IPS-20b (cell line): Measurements from ENCODE around the gene DIP2B.
A peak's percentile ranks its signal among the peaks of the same experiment; 100 is the strongest.

Source experiments
- H3K27ac ChIP-seq: one replicate; pipeline ENCODE4 v1.5.1; 2013; ENCODE audit warnings: low read length
- H3K27me3 ChIP-seq: 2 replicates; pipeline ENCODE4 v1.6.1; 2013; ENCODE audit warnings: mild to moderate bottlenecking, low read length, inconsistent platforms; ENCODE audit not compliant: insufficient read depth
- H3K36me3 ChIP-seq: 2 replicates; pipeline ENCODE4 v1.6.1; 2013; ENCODE audit warnings: low read depth, mild to moderate bottlenecking, inconsistent platforms, low read length, moderate library complexity; ENCODE audit not compliant: insufficient read depth
- H3K4me1 ChIP-seq: 2 replicates; pipeline ENCODE4 v1.6.1; 2013; ENCODE audit warnings: mild to moderate bottlenecking, control low read depth, inconsistent platforms, low read length, moderate library complexity; ENCODE audit not compliant: insufficient read depth
- H3K4me3 ChIP-seq: 2 replicates; pipeline ENCODE4 v1.5.1; 2013; ENCODE audit warnings: mild to moderate bottlenecking, low read length, inconsistent platforms
- H3K9ac ChIP-seq: 2 replicates; pipeline ENCODE4 v1.6.1; 2013; ENCODE audit warnings: low read depth, mild to moderate bottlenecking, inconsistent platforms, low read length, moderate library complexity
- H3K9me3 ChIP-seq: 2 replicates; pipeline ENCODE4 v1.6.1; 2013; ENCODE audit warnings: mild to moderate bottlenecking, low read depth, low read length, inconsistent platforms; ENCODE audit not compliant: insufficient read depth

The DIP2B gene

GRCh38 chr12:50620978-50621360 is 116.2 kb downstream of the DIP2B start:
- Histone ChIP-seq H3K4me1 (peaks cover 52% of the 10 kb centered on the region), H3K36me3 (no peaks in the 10 kb centered on the region), H3K27ac (no peak overlapping the region), H3K4me3 (no peak overlapping the region), H3K9me3 (no peaks in the 10 kb centered on the region), H3K9ac (peak overlapping the region; percentile 3; the same call in 1 of the 2 replicates), H3K27me3 (no peaks in the 10 kb centered on the region)

- peak overlapping the region; percentile 51; the same call in 1 of the 2 replicates for H3K9ac ChIP-seq
- H3K4me3 ChIP-seq: peak overlapping the region; percentile 42; the same call in 1 of the 2 replicates
Measured at GRCh38 chr12:50621399-50622300, 116.9 kb downstream of the DIP2B start.

GRCh38 chr12:50625029-50625925 is 120.5 kb downstream of the DIP2B start:
- H3K4me1 ChIP-seq: peaks cover 40% of the 10 kb centered on the region
- H3K27ac ChIP-seq: no peak overlapping the region
- H3K27me3 ChIP-seq: no peaks in the 10 kb centered on the region
- peaks cover 18% of the 10 kb centered on the region for H3K36me3 ChIP-seq
- peak overlapping the region; percentile 11; the same call in 1 of the 2 replicates for H3K9ac ChIP-seq
- H3K9me3 ChIP-seq: no peaks in the 10 kb centered on the region
- H3K4me3 ChIP-seq: no peak overlapping the region

More at GRCh38 chr12:50621399-50622300, 116.9 kb downstream of the DIP2B start:
- H3K27ac ChIP-seq: no peak overlapping the region
- H3K4me1 ChIP-seq: peaks cover 52% of the 10 kb centered on the region
- H3K36me3 ChIP-seq: no peaks in the 10 kb centered on the region
- no peaks in the 10 kb centered on the region for H3K27me3 ChIP-seq
- no peaks in the 10 kb centered on the region for H3K9me3 ChIP-seq

- no peaks in the 10 kb centered on the region for H3K9me3 ChIP-seq
- no peak overlapping the region for H3K4me3 ChIP-seq
- peaks cover 33% of the 10 kb centered on the region for H3K4me1 ChIP-seq
- H3K9ac ChIP-seq: no peak overlapping the region; the same call in 1 of the 2 replicates
- no peak overlapping the region for H3K27ac ChIP-seq
- H3K27me3 ChIP-seq: no peaks in the 10 kb centered on the region
- peaks cover 18% of the 10 kb centered on the region for H3K36me3 ChIP-seq
Measured at GRCh38 chr12:50626026-50626425, 121.2 kb downstream of the DIP2B start.

DNA sequence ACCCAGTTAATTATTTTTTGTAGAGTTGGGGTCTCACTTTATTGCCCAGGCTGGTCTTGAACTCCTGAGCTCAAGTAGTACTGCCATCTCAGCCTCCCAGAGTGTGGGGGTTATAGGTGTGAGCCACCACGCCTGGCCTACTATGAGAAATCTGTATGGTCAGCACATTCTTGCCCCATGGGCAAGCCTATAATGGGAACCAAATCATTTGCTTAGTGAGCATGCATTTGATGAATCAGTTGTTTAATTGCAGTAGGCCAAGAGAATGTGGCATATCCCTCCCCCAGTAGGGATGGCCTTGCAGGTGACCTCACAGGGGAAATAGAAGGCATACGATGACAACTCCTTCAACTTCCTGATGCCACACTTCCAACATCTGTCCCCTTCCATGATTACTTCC is 122.7 kb downstream of the DIP2B start:
- Histone ChIP-seq H3K27ac (no peak overlapping the region), H3K9ac (no peak overlapping the region), H3K9me3 (no peaks in the 10 kb centered on the region), H3K27me3 (no peaks in the 10 kb centered on the region), H3K4me3 (no peak overlapping the region), H3K36me3 (peaks cover 18% of the 10 kb centered on the region), H3K4me1 (peaks cover 20% of the 10 kb centered on the region)

GRCh38 chr12:50628394-50628793 is 123.6 kb downstream of the DIP2B start:
- Histone ChIP-seq H3K27me3 (no peaks in the 10 kb centered on the region), H3K27ac (no peak overlapping the region), H3K4me3 (no peak overlapping the region), H3K9ac (no peak overlapping the region), H3K36me3 (peaks cover 18% of the 10 kb centered on the region), H3K4me1 (peaks cover 20% of the 10 kb centered on the region), H3K9me3 (no peaks in the 10 kb centered on the region)

- H3K9me3 ChIP-seq: no peaks in the 10 kb centered on the region
- no peak overlapping the region for H3K27ac ChIP-seq
- 0 out of 2 replicates have a peak, but pooled peaks cover 3% of the 10 kb centered on the region for H3K4me1 ChIP-seq
- 0 out of 2 replicates have a peak, but pooled peaks cover 6% of the 10 kb centered on the region for H3K36me3 ChIP-seq
- H3K4me3 ChIP-seq: no peak overlapping the region
- H3K27me3 ChIP-seq: no peaks in the 10 kb centered on the region
- H3K9ac ChIP-seq: no peak overlapping the region
Measured at GRCh38 chr12:50633955-50634354, 129.2 kb downstream of the DIP2B start.

- H3K27ac ChIP-seq: no peak overlapping the region
- 0 out of 2 replicates have a peak, but pooled peaks cover 3% of the 10 kb centered on the region for H3K4me1 ChIP-seq
- no peaks in the 10 kb centered on the region for H3K27me3 ChIP-seq
- H3K36me3 ChIP-seq: 0 out of 2 replicates have a peak, but pooled peaks cover 2% of the 10 kb centered on the region
- H3K9ac ChIP-seq: no peak overlapping the region
- H3K9me3 ChIP-seq: no peaks in the 10 kb centered on the region
- no peak overlapping the region for H3K4me3 ChIP-seq
Measured at GRCh38 chr12:50634379-50634778, 129.6 kb downstream of the DIP2B start.

DNA sequence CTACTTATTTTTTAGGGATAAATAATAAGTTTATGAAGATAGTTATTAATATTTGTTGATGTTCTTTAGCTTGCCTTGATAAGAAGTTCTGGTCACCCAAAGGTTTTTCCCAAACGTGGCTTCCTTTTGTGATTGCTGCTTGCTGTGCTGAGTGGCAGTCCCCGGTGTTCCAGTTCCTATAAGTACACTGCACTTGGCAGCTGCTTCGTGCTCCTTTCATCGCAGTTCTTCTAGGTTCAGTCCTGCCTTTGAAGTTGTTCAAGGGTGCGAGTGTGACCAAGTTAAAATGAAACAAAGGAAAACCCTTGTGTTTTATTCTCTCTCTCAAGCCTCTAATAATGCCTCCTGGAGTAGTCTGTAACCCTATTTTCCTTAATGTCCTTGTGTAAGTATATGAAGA is 130.6 kb downstream of the DIP2B start:
- Histone ChIP-seq H3K36me3 (no peaks in the 10 kb centered on the region), H3K27me3 (no peaks in the 10 kb centered on the region), H3K9me3 (no peaks in the 10 kb centered on the region), H3K4me1 (0 out of 2 replicates have a peak, but pooled peaks cover 3% of the 10 kb centered on the region), H3K27ac (no peak overlapping the region), H3K4me3 (no peak overlapping the region), H3K9ac (no peak overlapping the region)

DNA sequence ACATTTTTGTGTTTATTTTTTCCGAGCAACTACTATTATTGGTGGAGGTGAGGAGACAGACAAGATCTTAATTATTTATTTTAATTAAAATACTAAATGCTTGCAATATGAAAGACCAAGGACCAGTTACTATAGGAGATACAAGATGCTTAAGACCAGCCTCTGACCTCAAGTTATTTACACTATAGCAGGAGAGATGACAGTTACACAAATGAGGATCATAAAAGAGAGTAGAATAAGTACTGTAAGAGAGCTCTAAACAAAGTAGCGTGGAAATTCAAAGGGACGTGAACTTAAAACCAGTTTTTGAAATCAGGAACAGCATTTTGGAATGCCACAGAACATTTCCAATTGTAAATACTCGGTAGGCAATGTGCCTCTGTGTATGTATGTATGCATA is 131.1 kb downstream of the DIP2B start:
- Histone ChIP-seq H3K9me3 (no peaks in the 10 kb centered on the region), H3K9ac (no peak overlapping the region), H3K4me1 (0 out of 2 replicates have a peak, but pooled peaks cover 3% of the 10 kb centered on the region), H3K4me3 (no peak overlapping the region), H3K36me3 (no peaks in the 10 kb centered on the region), H3K27me3 (no peaks in the 10 kb centered on the region), H3K27ac (no peak overlapping the region)

DNA sequence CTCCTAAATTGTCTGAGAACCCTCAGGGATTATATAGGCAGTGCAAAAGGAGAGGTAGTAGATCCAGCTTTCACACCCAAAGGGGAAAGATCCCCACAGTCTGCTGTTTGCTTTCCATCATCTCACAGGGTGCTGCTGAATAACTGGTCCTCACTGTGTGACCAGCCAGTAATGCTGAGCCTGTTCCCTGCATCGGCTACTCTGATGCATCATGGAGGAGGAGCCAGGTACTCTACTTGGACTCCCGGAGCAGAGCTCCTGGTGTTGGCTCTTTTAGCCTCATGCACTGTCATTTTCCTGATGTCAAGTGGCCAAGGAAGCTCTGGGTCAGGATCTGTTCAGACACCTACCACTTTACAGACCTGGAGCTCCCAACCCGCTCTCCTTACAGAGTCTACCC is 131.7 kb downstream of the DIP2B start:
- Histone ChIP-seq H3K4me1 (0 out of 2 replicates have a peak, but pooled peaks cover 3% of the 10 kb centered on the region), H3K36me3 (no peaks in the 10 kb centered on the region), H3K27me3 (no peaks in the 10 kb centered on the region), H3K9ac (no peak overlapping the region; the same call in 1 of the 2 replicates), H3K9me3 (no peaks in the 10 kb centered on the region), H3K27ac (no peak overlapping the region), H3K4me3 (no peak overlapping the region)
